RWPE1 (cell line): Measurements from ENCODE around the gene HHATL.

ENCODE experiments used
- CTCF ChIA-PET: fragments of 350-600 bp; sonication (Branson Sonifier 250); formaldehyde crosslinking; extraction: SDS; loops from one replicate; lab custom pipeline; 2021; lab: Yijun Ruan, JAX
- POLR2A ChIA-PET: fragments of 400-600 bp; formaldehyde crosslinking; extraction: SDS; loops from one replicate; lab custom pipeline; 2020; ENCODE audit warnings: antibody characterized with exemption; ENCODE audit not compliant: low non-redundant PET; lab: Yijun Ruan, JAX
- DNase-seq: peaks from one replicate; pipeline ENCODE4 v3.0.0; 2012; ENCODE audit warnings: low spot score
- H3K27ac ChIP-seq: fragments of 450-650 bp; 2 replicates; pipeline ENCODE4 v1.5.1; 2017
- TF ChIP-seq, protein P1 (sequence below): fragments of 450-650 bp; conservative IDR thresholded peaks from 2 replicates; pipeline ENCODE4 v1.5.1; 2017; ENCODE audit warnings: low read depth, mild to moderate bottlenecking

HHATL gene

DNA sequence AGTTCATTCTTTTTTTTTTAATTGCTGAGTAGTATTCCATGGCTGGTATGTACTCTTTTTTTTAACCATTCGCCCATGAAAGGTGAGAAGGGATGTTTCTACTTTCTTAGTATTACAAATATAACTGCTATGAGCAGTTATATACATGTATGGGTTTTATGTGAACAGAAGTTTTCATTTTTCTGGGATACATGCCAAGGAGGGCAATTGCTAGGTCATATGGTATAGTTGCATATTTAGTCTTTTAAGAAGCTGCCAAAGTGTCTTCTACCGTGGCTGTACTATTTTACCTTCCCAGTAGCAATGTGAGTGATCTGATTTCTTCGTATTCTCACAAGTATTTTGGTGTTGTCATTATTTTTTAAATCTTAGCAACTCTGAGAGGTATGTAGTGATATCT, 28.5 kb downstream of the HHATL start:
- no peak overlapping the region for H3K27ac ChIP-seq
- ChIA-PET POLR2A (no interaction called here), CTCF (no interaction called here)
- no peak for DNase-seq
- TF ChIP-seq, protein P1, sequence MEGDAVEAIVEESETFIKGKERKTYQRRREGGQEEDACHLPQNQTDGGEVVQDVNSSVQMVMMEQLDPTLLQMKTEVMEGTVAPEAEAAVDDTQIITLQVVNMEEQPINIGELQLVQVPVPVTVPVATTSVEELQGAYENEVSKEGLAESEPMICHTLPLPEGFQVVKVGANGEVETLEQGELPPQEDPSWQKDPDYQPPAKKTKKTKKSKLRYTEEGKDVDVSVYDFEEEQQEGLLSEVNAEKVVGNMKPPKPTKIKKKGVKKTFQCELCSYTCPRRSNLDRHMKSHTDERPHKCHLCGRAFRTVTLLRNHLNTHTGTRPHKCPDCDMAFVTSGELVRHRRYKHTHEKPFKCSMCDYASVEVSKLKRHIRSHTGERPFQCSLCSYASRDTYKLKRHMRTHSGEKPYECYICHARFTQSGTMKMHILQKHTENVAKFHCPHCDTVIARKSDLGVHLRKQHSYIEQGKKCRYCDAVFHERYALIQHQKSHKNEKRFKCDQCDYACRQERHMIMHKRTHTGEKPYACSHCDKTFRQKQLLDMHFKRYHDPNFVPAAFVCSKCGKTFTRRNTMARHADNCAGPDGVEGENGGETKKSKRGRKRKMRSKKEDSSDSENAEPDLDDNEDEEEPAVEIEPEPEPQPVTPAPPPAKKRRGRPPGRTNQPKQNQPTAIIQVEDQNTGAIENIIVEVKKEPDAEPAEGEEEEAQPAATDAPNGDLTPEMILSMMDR: no peak

- ChIA-PET CTCF (no interaction called here), POLR2A (no interaction called here)
- TF ChIP-seq, protein P1: no peak
- no peak for DNase-seq
- H3K27ac ChIP-seq: no peak overlapping the region
Observed at GRCh38 chr3:42673082-42673481, 29.5 kb downstream of the HHATL start.

DNA sequence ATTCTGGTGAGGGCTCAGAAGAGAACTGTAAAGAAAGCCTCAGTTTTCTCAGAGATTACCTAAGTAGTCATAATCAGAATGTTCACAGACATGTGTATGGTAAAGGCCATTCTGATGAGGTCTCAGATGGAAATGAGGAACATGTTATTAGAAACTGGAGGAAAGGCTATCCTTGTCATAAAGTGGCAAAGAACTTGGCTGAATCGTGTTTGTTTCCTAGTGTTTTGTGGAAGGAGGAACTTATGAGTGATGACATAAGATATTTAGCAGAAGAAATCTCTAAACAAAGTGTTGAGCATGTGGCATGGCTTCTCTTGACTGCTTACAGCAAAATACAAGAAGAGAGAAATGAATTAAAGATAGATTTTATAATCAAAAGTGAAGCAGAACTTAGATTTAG, 30.1 kb downstream of the HHATL start:
- TF ChIP-seq, protein P1: no peak
- no peak for DNase-seq
- H3K27ac ChIP-seq: no peak overlapping the region
- POLR2A ChIA-PET: no interaction called here
- CTCF ChIA-PET: no interaction called here

DNA sequence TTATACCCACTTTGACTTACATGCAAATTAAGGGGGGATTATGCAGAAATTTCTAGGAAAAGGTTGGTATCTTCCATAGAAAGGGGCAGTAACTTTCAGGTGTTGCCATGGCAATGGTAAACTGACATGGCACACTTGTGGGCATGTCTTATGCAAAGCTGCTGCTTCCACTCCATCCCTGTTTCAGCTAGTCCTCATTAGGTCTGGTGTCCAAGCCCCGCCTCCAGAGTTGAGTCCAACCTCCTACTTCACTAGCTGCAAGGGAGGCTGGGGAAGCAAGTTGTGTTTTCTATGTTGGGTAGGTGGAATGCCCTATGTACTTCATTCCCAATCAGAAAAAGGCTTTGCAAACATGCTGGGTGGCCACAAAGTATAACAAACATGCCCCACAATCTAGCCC, 31.9 kb downstream of the HHATL start:
- DNase-seq: no peak
- POLR2A ChIA-PET: no interaction called here
- CTCF ChIA-PET: no interaction called here
- TF ChIP-seq, protein P1: no peak
- H3K27ac ChIP-seq: no peak overlapping the region

DNA sequence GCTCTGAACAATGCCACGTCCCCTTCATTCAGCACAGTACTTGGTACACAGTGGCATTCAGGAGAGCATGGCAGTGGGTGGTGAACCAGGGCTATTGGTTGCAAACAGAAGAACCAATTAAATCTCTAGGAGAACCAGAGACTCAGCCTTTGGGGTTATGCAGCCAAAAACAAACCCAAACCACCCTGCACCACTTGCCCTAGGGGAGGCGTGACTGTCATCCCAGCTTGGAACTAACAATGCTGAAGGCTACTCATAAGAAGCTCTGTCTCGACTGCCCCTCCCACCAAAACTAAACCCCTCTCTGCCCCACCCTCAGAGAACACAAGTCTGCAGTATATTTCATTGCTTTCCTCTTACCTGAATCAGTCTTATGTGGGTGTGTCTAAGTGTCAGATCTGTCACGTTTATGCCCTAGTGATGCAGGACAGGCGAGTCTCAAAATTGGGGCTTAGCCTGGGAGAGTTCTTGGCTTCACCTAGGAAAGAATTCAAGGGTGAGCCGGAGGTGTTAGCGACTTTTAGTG, 32.5 kb downstream of the HHATL start:
- POLR2A ChIA-PET: no interaction called here
- TF ChIP-seq, protein P1: no peak
- no peak for DNase-seq
- CTCF ChIA-PET: no interaction called here
- H3K27ac ChIP-seq: no peak overlapping the region

DNA sequence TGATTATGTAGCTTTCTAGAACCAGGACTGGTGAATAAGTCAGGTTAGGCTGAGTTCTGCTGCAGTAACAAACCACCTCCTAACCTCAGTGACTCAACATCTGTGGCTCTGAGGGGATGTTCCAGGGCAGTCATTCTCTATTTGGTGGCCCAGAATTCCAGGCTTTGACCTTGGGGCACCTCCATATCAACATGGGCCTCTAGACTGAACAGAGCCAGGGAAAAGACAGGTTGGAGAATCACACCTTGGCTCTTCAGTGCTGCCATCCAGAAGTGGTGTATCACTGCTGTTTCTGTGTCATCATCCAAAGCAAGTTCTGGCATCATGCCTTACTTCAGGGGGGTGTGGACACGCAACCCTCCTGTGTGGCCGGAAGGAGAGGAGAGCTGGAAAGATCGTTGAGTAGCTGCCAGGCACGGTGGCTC, 33.8 kb downstream of the HHATL start:
- no peak for DNase-seq
- CTCF ChIA-PET: no interaction called here
- POLR2A ChIA-PET: no interaction called here
- no peak overlapping the region for H3K27ac ChIP-seq
- TF ChIP-seq, protein P1: no peak

DNA sequence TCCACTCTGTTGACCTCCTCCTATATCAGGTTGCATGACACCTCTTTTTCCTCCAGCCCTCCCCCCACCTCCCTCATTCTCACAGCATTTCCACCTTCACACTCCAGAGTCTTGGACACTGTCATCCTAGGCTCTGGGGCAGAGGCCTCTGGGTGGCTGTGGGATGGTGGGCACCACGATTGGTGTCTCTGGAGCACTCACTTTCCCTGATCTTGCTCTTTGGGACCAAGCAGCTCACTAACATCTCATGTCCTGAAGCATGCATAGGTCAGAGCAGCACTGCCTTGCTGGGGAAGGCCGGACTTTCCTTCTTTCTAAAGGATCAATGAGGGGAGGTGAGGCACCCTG, 34.2 kb downstream of the HHATL start:
- no peak for DNase-seq
- ChIA-PET CTCF (no interaction called here), POLR2A (no interaction called here)
- TF ChIP-seq, protein P1: no peak
- H3K27ac ChIP-seq: no peak overlapping the region
